SK-N-MC (cell line): ENCODE results near the gene RCOR3.

Experiments
- EZH2 ChIP-seq: fragments of 200-600 bp; sonication (generic); IDR thresholded peaks from one replicate; pipeline ENCODE4 v1.6.1; 2017; ENCODE audit warnings: antibody characterized with exemption
- FOXP2 ChIP-seq: optimal IDR thresholded peaks from 2 replicates; pipeline ENCODE3; 2011; ENCODE audit warnings: mild to moderate bottlenecking, moderate library complexity; ENCODE audit not compliant: insufficient read depth; ENCODE audit errors: extremely low read length, control extremely low read depth
- POLR2AphosphoS5 ChIP-seq: IDR thresholded peaks from 2 replicates; pipeline ENCODE4 v1.6.1; 2012; ENCODE audit warnings: mild to moderate bottlenecking, low read depth, low read length, borderline replicate concordance

DNA sequence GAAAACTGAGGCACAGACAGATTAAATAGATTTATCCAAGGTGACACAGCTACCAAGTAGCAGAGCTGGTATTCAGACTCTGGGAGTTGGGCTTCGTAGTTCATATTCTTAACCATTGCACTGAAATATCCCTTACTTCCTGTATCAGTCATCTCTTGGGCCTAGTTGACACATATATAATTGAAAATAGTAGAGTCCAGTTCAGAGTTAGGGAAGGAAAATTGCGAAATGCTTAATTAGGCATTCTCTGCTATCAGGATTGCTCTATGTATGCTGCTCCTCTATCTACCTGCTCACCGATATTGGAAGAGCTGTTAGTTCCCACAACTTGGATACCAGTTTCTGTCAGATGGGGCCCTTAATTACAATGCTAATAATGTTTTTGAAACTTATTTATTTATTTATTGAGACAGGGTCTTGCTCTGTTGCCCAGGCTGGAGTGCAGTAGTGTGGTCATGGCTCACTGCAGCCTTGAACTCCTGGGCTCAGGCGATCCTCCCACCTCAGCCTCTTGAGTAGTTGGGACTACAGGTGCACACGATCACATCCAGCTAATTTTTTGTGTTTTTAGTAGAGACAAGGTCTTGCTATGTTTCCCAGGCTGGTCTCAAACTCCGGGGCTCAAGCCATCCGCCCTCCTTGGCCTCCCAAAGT lies 8.2 kb downstream of the RCOR3 start:
- TF ChIP-seq EZH2 (no peak), POLR2AphosphoS5 (no peak), FOXP2 (no peak)
